Measurements from ENCODE around the gene FBXO42. TPM values are rescaled to one million over a fixed set of nuclear protein-coding genes. Genes with fewer than 3 reads are reported as not detected.

Gene FBXO42
- total and polyA plus RNA-seq, 9 of the 15 experiments (the other 6 are each of a cell fraction or from before 2014, with no cell fraction given), result 7.2 to 24.8 (median 17.4) TPM

DNA sequence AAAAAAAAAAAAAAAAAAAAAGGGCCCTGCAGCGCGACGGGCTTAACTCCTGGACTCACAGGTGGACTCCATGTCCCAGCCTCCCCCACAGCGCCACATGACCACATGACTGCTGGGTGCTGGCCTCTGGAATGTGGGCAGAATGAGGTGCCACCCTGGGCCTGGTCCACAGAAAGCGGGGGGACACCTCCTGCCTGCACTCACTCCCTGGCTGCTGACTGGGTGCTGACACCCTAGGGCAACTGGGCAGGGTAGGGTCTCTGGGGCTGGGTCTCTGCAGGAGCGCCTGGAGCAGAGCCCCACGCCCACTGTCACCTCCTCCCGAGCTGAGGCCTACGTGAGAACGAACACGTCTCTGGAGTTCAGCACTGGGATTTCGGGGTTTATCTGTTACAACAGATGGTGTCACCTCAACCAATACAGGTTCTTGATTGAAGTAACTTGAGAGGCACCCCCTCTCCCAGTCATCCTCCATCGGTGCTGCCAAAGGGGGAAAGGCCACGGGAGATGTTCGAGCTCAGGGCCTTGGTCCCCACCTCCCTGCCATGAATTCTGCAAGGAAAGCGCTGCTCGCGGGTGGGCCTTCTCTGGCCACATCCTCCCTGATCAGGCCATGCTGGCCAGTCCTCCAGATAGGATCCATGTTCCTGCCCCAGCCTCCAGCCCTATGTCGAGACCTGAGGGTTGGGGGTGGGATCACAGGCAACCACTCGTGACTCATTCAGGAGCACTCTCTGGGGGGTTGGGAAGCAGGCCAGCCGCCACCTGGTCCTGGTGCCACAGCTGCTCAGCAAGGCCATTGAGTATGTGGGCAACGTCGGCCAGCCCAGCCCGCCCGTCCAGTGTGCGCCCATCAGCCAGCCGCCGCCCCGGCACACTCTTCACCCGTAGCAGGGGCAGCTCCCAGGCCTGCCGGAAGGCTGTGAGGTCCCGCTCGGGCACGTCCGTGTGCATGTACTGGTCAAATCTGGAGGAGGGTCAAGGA is 120.7 kb downstream of the FBXO42 start (continued):
- TF ChIP-seq, protein P1, sequence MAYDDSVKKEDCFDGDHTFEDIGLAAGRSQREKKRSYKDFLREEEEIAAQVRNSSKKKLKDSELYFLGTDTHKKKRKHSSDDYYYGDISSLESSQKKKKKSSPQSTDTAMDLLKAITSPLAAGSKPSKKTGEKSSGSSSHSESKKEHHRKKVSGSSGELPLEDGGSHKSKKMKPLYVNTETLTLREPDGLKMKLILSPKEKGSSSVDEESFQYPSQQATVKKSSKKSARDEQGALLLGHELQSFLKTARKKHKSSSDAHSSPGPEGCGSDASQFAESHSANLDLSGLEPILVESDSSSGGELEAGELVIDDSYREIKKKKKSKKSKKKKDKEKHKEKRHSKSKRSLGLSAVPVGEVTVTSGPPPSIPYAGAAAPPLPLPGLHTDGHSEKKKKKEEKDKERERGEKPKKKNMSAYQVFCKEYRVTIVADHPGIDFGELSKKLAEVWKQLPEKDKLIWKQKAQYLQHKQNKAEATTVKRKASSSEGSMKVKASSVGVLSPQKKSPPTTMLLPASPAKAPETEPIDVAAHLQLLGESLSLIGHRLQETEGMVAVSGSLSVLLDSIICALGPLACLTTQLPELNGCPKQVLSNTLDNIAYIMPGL (CRISPR knock-in tag; IDR thresholded peaks at IDR 0.05), result no peak
- TF ChIP-seq ARNT (IDR thresholded peaks at IDR 0.05) (peak; percentile 40 to 44; a peak in 1 of 4 replicates), KAT7 (CRISPR knock-in tag; IDR thresholded peaks at IDR 0.05; ENCODE audit: borderline replicate concordance) (no peak), SP1 (CRISPR knock-in tag; IDR thresholded peaks at IDR 0.05) (no peak), KDM2B (CRISPR knock-in tag; IDR thresholded peaks at IDR 0.05) (no peak), UBTF (IDR thresholded peaks at IDR 0.05; ENCODE audit: borderline replicate concordance in 1 of 2, low read depth in 2 of 2, low read length in 2 of 2) (no peak), ZNF707 (CRISPR knock-in tag; conservative IDR thresholded peaks at IDR 0.05) (no peak), RBBP5 (IDR thresholded peaks at IDR 0.05; ENCODE audit: borderline replicate concordance, insufficient read depth, low read length, poor library complexity, severe bottlenecking) (peak; percentile 30), SLC30A9 (CRISPR knock-in tag; IDR thresholded peaks at IDR 0.05) (no peak), CEBPG (CRISPR knock-in tag; IDR thresholded peaks at IDR 0.05) (no peak), CEBPG (tag; conservative IDR thresholded peaks at IDR 0.05 in 1 of 2, IDR thresholded peaks at IDR 0.05 in 1 of 2) (no peak), NCOR1 (IDR thresholded peaks at IDR 0.05) (peak; percentile 46; the same call in 1 of the 2 replicates)
- TF ChIP-seq, protein P2, sequence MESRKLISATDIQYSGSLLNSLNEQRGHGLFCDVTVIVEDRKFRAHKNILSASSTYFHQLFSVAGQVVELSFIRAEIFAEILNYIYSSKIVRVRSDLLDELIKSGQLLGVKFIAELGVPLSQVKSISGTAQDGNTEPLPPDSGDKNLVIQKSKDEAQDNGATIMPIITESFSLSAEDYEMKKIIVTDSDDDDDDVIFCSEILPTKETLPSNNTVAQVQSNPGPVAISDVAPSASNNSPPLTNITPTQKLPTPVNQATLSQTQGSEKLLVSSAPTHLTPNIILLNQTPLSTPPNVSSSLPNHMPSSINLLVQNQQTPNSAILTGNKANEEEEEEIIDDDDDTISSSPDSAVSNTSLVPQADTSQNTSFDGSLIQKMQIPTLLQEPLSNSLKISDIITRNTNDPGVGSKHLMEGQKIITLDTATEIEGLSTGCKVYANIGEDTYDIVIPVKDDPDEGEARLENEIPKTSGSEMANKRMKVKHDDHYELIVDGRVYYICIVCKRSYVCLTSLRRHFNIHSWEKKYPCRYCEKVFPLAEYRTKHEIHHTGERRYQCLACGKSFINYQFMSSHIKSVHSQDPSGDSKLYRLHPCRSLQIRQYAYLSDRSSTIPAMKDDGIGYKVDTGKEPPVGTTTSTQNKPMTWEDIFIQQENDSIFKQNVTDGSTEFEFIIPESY (CRISPR knock-in tag; IDR thresholded peaks at IDR 0.05), result peak; percentile 94
- TF ChIP-seq, protein P3, sequence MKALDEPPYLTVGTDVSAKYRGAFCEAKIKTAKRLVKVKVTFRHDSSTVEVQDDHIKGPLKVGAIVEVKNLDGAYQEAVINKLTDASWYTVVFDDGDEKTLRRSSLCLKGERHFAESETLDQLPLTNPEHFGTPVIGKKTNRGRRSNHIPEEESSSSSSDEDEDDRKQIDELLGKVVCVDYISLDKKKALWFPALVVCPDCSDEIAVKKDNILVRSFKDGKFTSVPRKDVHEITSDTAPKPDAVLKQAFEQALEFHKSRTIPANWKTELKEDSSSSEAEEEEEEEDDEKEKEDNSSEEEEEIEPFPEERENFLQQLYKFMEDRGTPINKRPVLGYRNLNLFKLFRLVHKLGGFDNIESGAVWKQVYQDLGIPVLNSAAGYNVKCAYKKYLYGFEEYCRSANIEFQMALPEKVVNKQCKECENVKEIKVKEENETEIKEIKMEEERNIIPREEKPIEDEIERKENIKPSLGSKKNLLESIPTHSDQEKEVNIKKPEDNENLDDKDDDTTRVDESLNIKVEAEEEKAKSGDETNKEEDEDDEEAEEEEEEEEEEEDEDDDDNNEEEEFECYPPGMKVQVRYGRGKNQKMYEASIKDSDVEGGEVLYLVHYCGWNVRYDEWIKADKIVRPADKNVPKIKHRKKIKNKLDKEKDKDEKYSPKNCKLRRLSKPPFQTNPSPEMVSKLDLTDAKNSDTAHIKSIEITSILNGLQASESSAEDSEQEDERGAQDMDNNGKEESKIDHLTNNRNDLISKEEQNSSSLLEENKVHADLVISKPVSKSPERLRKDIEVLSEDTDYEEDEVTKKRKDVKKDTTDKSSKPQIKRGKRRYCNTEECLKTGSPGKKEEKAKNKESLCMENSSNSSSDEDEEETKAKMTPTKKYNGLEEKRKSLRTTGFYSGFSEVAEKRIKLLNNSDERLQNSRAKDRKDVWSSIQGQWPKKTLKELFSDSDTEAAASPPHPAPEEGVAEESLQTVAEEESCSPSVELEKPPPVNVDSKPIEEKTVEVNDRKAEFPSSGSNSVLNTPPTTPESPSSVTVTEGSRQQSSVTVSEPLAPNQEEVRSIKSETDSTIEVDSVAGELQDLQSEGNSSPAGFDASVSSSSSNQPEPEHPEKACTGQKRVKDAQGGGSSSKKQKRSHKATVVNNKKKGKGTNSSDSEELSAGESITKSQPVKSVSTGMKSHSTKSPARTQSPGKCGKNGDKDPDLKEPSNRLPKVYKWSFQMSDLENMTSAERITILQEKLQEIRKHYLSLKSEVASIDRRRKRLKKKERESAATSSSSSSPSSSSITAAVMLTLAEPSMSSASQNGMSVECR (CRISPR knock-in tag; IDR thresholded peaks at IDR 0.05), result peak; percentile 62; the same call in 1 of the 2 replicates

Data from K562 (cell line).